T-helper 17 cell (primary cell): Measurements from ENCODE around the gene ADCK2. TPM values are rescaled to one million over a fixed set of nuclear protein-coding genes. Genes with fewer than 3 reads are reported as not detected.
"Not testable (repeated sequence)": the region's sequence is repeated elsewhere in the genome, so short reads cannot be mapped to it uniquely, and the experiment has no call there.

Source experiments
- ATAC-seq: fragments of 150-1000 bp; cut with Tn5 transposase; 2 replicates; pipeline ENCODE4 v1.10.0; 2021; ENCODE audit warnings: mild to moderate bottlenecking, moderate library complexity
- DNase-seq, 3 donors: peaks; one replicate each; pipeline versions ENCODE4 v3.0.0 to v3.0.0-alpha.2; 2020 to 2021
- H3K9me3 ChIP-seq: one replicate; pipeline ENCODE4 v1.7.0; 2013; ENCODE audit warnings: low read length, mild to moderate bottlenecking; ENCODE audit not compliant: control insufficient read depth, poor library complexity, severe bottlenecking
- H3K27ac Mint-ChIP-seq: one replicate; pipeline ENCODE4 v1.8.0; 2022; ENCODE audit warnings: mild to moderate bottlenecking, moderate library complexity, mixed read lengths
- H3K27me3 Mint-ChIP-seq: one replicate; pipeline ENCODE4 v1.8.0; 2022; ENCODE audit warnings: mixed read lengths
- H3K36me3 Mint-ChIP-seq: one replicate; pipeline ENCODE4 v1.8.0; 2022; ENCODE audit warnings: low read depth, mixed read lengths
- H3K4me1 Mint-ChIP-seq: one replicate; pipeline ENCODE4 v1.8.0; 2022; ENCODE audit warnings: mild to moderate bottlenecking, mixed read lengths
- H3K4me3 Mint-ChIP-seq: one replicate; pipeline ENCODE4 v1.8.0; 2022; ENCODE audit warnings: mild to moderate bottlenecking, moderate library complexity, mixed read lengths
- total RNA-seq, 4 donors: library from RNA in 2 of 4; stranded (reverse) in 2 of 4; gene quantifications; one replicate each; pipeline ENCODE4 v1.2.3 and lab custom pipeline; 2022 to 2026

The ADCK2 gene
- total RNA-seq, 2 donors from 2014 or later: 12.7 to 17.9 TPM

- Mint-ChIP-seq H3K4me1 (peaks cover 30% of the 10 kb centered on the region), H3K27ac (peak within 1 kb of the TSS; percentile 98), H3K36me3 (peaks cover 5% of the 10 kb centered on the region), H3K4me3 (peak within 1 kb of the TSS; percentile 100), H3K27me3 (no peaks in the 10 kb centered on the region)
- H3K9me3 ChIP-seq: no peaks in the 10 kb centered on the region
- peak; percentile 34 to 63 (median 56) for DNase-seq
- peak; percentile 85 for ATAC-seq
These were observed 24.1 kb downstream of the ADCK2 start, which contains the start of gene NDUFB2 for GRCh38 chr7:140696680-140697446. TSS of gene NDUFB2 (plus strand) at chr7:140696708. CDS start at chr7:140696745, 37 bp downstream.

GRCh38 chr7:140697447-140698143, 24.9 kb downstream of the ADCK2 start:
- H3K9me3 ChIP-seq: no peaks in the 10 kb centered on the region
- ATAC-seq: no peak
- H3K4me1 Mint-ChIP-seq: peaks cover 32% of the 10 kb centered on the region

GRCh38 chr7:140698477-140698876, 25.7 kb downstream of the ADCK2 start:
- peak overlapping the region; percentile 98 for H3K27ac Mint-ChIP-seq
- no peaks in the 10 kb centered on the region for H3K27me3 Mint-ChIP-seq
- peaks cover 33% of the 10 kb centered on the region for H3K4me1 Mint-ChIP-seq

More at GRCh38 chr7:140697447-140698143, 24.9 kb downstream of the ADCK2 start:
- Mint-ChIP-seq H3K27me3 (no peaks in the 10 kb centered on the region), H3K4me3 (peak overlapping the region; percentile 100), H3K27ac (peak overlapping the region; percentile 98), H3K36me3 (peaks cover 5% of the 10 kb centered on the region)
- DNase-seq: no peak

GRCh38 chr7:140702774-140703173, 30.0 kb downstream of the ADCK2 start:
- ATAC-seq: no peak
- Mint-ChIP-seq H3K36me3 (peaks cover 3% of the 10 kb centered on the region), H3K4me3 (no peak overlapping the region), H3K27ac (peak overlapping the region; percentile 19), H3K27me3 (no peaks in the 10 kb centered on the region), H3K4me1 (peaks cover 22% of the 10 kb centered on the region)
- DNase-seq: no peak
- no peaks in the 10 kb centered on the region for H3K9me3 ChIP-seq

More at GRCh38 chr7:140698477-140698876, 25.7 kb downstream of the ADCK2 start:
- no peaks in the 10 kb centered on the region for H3K9me3 ChIP-seq
- peaks cover 5% of the 10 kb centered on the region for H3K36me3 Mint-ChIP-seq
- no peak for ATAC-seq
- no peak for DNase-seq
- peak overlapping the region; percentile 100 for H3K4me3 Mint-ChIP-seq

- H3K27ac Mint-ChIP-seq: no peak overlapping the region
- H3K36me3 Mint-ChIP-seq: no peaks in the 10 kb centered on the region
- DNase-seq: no peak
These were observed 31.5 kb downstream of the ADCK2 start for GRCh38 chr7:140704205-140704604.

GRCh38 chr7:140707132-140707531, 34.4 kb downstream of the ADCK2 start:
- H3K27ac Mint-ChIP-seq: no peak overlapping the region
- H3K36me3 Mint-ChIP-seq: no peaks in the 10 kb centered on the region
- ATAC-seq: no peak
- no peaks in the 10 kb centered on the region for H3K9me3 ChIP-seq
- H3K4me1 Mint-ChIP-seq: peaks cover 7% of the 10 kb centered on the region
- no peak overlapping the region for H3K4me3 Mint-ChIP-seq
- DNase-seq: no peak
- H3K27me3 Mint-ChIP-seq: no peaks in the 10 kb centered on the region

More at GRCh38 chr7:140704205-140704604, 31.5 kb downstream of the ADCK2 start:
- H3K4me3 Mint-ChIP-seq: no peak overlapping the region
- H3K27me3 Mint-ChIP-seq: no peaks in the 10 kb centered on the region
- H3K4me1 Mint-ChIP-seq: peaks cover 12% of the 10 kb centered on the region
- no peaks in the 10 kb centered on the region for H3K9me3 ChIP-seq
- ATAC-seq: no peak

GRCh38 chr7:140708764-140709163, 36.0 kb downstream of the ADCK2 start:
- H3K4me3 Mint-ChIP-seq, H3K4me1 Mint-ChIP-seq, H3K27ac Mint-ChIP-seq, ATAC-seq, H3K27me3 Mint-ChIP-seq, H3K36me3 Mint-ChIP-seq, DNase-seq, H3K9me3 ChIP-seq: not testable (repeated sequence)

GRCh38 chr7:140712392-140712791, 39.6 kb downstream of the ADCK2 start:
- not testable (repeated sequence) for H3K9me3 ChIP-seq, DNase-seq, H3K27ac Mint-ChIP-seq, ATAC-seq, H3K27me3 Mint-ChIP-seq, H3K36me3 Mint-ChIP-seq, H3K4me1 Mint-ChIP-seq, H3K4me3 Mint-ChIP-seq

- Mint-ChIP-seq H3K27me3 (no peaks in the 10 kb centered on the region), H3K36me3 (peaks cover 2% of the 10 kb centered on the region), H3K4me3 (no peak overlapping the region), H3K4me1 (peaks cover 2% of the 10 kb centered on the region), H3K27ac (no peak overlapping the region)
- DNase-seq: no peak
- no peak for ATAC-seq
- H3K9me3 ChIP-seq: no peaks in the 10 kb centered on the region
These were observed 41.7 kb downstream of the ADCK2 start for GRCh38 chr7:140714331-140715040.

- H3K27ac Mint-ChIP-seq: peak overlapping the region; percentile 11
- no peaks in the 10 kb centered on the region for H3K9me3 ChIP-seq
- DNase-seq (no peak), ATAC-seq (no peak)
- H3K4me1 Mint-ChIP-seq: peaks cover 12% of the 10 kb centered on the region
- no peak overlapping the region for H3K4me3 Mint-ChIP-seq
- peaks cover under 1% of the 10 kb centered on the region for H3K36me3 Mint-ChIP-seq
- H3K27me3 Mint-ChIP-seq: no peaks in the 10 kb centered on the region
These were observed 47.0 kb downstream of the ADCK2 start for GRCh38 chr7:140719721-140720120.

GRCh38 chr7:140722254-140722653, 49.5 kb downstream of the ADCK2 start:
- no peak overlapping the region for H3K4me3 Mint-ChIP-seq
- H3K4me1 Mint-ChIP-seq: peaks cover 10% of the 10 kb centered on the region
- ATAC-seq: no peak
- no peak overlapping the region for H3K27ac Mint-ChIP-seq
- no peaks in the 10 kb centered on the region for H3K27me3 Mint-ChIP-seq
- DNase-seq: no peak
- H3K36me3 Mint-ChIP-seq: no peaks in the 10 kb centered on the region
- no peaks in the 10 kb centered on the region for H3K9me3 ChIP-seq

- no peaks in the 10 kb centered on the region for H3K9me3 ChIP-seq
- Mint-ChIP-seq H3K27me3 (no peaks in the 10 kb centered on the region), H3K36me3 (no peaks in the 10 kb centered on the region), H3K27ac (peak overlapping the region; percentile 27), H3K4me3 (no peak overlapping the region), H3K4me1 (peaks cover 10% of the 10 kb centered on the region)
- DNase-seq (no peak), ATAC-seq (peak; percentile 88)
These were observed 50.3 kb downstream of the ADCK2 start for GRCh38 chr7:140723006-140723405.

GRCh38 chr7:140723574-140723973, 50.8 kb downstream of the ADCK2 start:
- H3K36me3 Mint-ChIP-seq: no peaks in the 10 kb centered on the region
- no peaks in the 10 kb centered on the region for H3K27me3 Mint-ChIP-seq
- ATAC-seq (no peak), DNase-seq (no peak)
- H3K9me3 ChIP-seq: no peaks in the 10 kb centered on the region
- H3K4me1 Mint-ChIP-seq: peaks cover 10% of the 10 kb centered on the region
- peak overlapping the region; percentile 27 for H3K27ac Mint-ChIP-seq
- H3K4me3 Mint-ChIP-seq: no peak overlapping the region
